MM.1S (cell line): Measurements from ENCODE around the gene SUMF2.

Experiments
- EZH2 ChIP-seq: fragments of 300-600 bp; sonication (generic); optimal IDR thresholded peaks from 2 replicates; pipeline ENCODE3; 2017; ENCODE audit warnings: low read depth, mild to moderate bottlenecking, antibody characterized with exemption, low read length, mixed read lengths
- TF ChIP-seq, protein P1 (sequence below): fragments of 300-600 bp; sonication (generic); IDR thresholded peaks from 2 replicates; pipeline ENCODE4 v1.5.1; 2016; ENCODE audit warnings: antibody characterized with exemption, low read length, mixed read lengths

DNA sequence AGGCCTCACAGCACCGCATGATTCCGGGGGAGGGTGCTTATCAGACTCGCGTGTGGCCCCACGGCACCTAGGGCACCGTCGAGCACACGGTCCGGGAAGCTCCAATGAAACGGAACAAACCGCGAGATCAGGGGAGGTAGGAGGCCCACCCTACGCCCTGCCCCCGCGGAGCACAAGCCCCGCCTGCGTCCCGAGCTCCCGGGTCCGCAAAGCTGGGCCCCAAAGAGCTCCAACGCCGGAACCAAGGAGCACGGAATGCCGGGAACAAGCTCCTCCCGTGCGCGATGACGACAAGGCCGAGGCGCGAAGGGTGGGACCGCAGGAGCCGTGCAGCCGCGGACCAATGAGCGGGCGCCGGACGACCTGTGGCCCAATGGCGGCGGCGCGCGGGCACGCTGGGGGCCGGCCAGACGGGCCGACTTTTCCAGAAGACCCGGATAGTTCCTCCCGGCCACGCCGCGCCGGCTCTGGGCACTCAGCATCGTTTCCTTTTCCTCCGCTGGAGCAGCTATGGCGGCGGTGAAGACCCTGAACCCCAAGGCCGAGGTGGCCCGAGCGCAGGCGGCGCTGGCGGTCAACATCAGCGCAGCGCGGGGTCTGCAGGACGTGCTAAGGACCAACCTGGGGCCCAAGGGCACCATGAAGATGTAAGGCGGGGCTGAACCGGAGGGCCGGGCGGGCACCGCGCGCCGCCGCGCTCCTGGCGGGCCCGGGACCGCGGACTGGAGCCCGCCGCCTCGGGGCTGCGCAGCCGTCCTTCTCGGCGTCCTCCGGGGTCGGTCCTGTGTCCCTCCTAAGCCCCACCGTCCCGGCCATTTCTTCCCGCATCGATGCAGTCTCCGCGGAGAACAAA, 12.5 kb upstream of the SUMF2 start, which contains the start of the genes CCT6A and PSPH:
- TF ChIP-seq, protein P1, sequence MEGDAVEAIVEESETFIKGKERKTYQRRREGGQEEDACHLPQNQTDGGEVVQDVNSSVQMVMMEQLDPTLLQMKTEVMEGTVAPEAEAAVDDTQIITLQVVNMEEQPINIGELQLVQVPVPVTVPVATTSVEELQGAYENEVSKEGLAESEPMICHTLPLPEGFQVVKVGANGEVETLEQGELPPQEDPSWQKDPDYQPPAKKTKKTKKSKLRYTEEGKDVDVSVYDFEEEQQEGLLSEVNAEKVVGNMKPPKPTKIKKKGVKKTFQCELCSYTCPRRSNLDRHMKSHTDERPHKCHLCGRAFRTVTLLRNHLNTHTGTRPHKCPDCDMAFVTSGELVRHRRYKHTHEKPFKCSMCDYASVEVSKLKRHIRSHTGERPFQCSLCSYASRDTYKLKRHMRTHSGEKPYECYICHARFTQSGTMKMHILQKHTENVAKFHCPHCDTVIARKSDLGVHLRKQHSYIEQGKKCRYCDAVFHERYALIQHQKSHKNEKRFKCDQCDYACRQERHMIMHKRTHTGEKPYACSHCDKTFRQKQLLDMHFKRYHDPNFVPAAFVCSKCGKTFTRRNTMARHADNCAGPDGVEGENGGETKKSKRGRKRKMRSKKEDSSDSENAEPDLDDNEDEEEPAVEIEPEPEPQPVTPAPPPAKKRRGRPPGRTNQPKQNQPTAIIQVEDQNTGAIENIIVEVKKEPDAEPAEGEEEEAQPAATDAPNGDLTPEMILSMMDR: no peak
- TF ChIP-seq EZH2: no peak
